ENCODE data around the gene GCAT.

Gene GCAT

GRCh38 chr22:37831472-37831871 is 23.7 kb downstream of the GCAT start:
- DNase-seq (ENCODE audit: insufficient read length, low spot score) (no peak), FAIRE-seq (no peak)

DNA sequence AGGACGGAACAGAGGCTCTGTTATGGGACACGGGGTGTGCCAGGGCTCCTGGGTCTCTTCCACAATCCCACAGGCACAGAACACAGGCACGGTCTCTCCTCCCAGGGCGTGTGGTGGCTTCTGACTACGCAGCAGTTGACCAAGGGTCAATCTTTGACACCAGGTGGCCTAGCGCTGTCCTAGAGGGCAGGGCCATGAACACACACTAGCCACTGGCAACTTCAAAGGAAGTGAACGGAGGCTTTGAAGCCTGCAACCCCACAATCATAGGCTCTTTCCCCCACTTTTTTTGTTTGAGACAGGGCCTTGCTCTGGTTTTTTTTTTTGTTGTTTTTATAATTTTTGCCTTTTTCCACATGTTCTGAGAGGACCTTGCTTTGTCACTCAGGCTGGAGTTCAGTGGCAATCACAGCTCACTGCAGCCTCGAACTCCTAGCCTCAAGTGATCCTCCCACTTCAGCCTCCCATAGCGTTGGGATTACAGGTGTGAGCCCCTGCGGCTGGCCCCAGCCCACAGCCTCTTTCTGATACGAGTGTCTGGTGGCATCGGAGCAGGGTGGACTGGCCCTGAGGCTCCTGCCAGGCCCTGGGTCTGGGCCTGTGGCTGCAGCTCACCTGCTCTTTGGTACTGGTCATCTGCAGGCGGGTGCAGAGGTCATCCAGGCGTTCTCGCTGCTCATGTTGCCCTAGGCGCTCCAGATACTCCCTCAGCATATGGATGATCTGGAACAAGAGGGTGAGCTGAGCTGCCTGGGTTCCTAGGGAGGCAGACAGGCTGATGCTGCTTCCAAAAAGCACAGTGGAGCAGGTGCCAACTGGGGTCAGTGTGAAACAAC is 24.5 kb downstream of the GCAT start:
- DNase-seq (ENCODE audit: insufficient read length, low spot score), result no peak
- FAIRE-seq, result no peak

DNA sequence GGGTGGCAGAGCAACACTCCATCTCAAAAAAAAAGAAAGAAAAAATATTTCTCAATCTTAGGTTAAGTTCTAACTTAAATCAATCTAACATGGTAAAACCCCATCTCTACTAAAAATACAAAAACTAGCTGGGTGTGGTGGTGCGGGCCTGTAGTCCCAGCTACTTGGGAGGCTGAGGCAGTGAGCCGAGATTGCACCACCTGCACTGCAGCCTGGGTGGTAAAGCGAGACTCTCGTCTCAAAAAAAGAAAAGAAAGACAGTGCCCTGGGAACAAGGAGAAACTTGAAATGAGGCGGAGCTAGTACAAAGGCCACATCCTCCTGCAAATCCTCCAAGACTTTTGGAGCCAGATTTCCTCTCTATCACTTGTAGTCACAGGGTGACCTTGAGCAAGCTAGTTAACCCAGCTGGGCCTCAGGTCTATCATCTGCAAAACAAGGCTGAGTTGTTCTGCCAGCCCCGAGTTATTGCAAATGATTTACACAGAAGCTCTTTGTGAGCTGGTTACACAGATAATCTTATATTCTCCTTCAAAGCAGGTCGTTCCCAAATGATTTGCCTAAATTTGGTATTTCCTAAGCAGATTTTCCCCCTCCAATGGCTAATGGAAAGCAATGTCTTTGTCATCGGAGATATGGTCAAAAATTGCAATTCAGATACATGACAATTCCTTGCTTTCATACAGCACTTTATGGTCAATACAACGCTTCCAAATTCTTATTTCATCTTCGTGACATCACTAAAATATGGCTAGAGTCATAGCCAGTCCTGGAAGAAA is 34.5 kb downstream of the GCAT start:
- FAIRE-seq (no peak), DNase-seq (ENCODE audit: insufficient read length, low spot score) (no peak)

DNA sequence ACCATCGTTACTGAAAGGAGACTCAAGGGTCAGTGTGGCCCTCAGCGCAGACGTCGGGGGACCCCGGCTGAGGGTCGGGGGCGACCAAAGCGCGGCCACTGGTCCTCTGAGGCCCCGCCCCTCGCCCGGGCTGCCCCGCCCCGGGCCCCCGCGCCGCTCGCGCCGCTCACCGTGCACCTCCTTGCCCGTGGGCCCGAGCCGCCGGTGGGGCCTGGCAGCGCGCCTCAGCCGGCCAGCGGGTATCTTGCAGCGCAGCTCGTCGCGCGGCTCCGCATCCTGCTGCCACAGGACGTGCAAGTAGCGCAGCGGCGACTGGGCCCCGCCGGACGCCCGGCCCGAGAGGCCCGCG is 36.0 kb downstream of the GCAT start:
- DNase-seq (ENCODE audit: insufficient read length, low spot score) (no peak), FAIRE-seq (no peak)

- no peak for DNase-seq (ENCODE audit: insufficient read length, low spot score)
These were observed 37.2 kb downstream of the GCAT start for GRCh38 chr22:37844904-37845329.

DNA sequence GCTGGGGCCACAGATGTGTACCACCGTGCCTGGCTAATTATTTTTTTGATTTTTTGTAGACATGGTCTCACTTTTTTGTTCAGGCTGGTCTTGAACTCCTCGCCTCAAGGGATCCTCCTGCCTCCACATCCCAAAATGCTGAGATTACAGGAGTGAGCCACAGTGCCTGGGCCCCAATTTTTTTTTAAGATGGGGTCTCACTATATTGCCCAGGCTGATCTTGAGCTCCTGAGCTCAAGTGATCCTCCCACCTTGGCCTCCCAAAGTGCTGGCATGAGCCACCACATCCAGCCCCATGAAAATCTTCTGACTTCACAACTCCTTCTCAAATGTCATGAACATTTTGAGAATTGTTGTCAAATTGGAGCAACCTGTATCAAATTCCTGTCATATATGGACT is 38.7 kb downstream of the GCAT start:
- no peak for FAIRE-seq
- DNase-seq (ENCODE audit: insufficient read length, low spot score), result no peak

More at GRCh38 chr22:37844904-37845329, 37.2 kb downstream of the GCAT start:
- FAIRE-seq, result no peak

DNA sequence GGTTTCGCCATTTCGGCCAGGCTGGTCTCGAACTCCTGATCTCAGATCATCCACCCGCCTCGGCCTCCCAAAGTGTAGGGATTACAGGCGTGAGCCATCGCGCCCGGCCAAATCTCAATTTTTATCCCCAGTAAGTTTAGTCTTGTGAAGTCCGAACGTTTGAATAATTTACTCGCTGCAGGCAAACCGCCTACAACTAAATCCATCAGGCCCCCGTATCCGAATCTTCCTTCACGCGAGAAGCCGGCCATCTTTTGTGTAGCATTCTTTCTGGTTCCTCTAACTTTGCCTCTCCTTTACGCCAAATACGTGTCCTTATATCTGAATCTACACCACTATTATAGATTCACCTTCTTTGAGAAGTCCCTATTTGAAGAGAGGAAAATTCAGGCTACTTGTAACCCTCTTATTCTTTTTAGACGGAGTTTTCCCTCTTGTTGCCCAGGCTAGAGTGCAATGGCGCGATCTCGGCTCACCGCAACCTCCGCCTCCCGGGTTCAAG is 40.9 kb downstream of the GCAT start:
- FAIRE-seq, result no peak
- DNase-seq (ENCODE audit: insufficient read length, low spot score), result no peak

DNA sequence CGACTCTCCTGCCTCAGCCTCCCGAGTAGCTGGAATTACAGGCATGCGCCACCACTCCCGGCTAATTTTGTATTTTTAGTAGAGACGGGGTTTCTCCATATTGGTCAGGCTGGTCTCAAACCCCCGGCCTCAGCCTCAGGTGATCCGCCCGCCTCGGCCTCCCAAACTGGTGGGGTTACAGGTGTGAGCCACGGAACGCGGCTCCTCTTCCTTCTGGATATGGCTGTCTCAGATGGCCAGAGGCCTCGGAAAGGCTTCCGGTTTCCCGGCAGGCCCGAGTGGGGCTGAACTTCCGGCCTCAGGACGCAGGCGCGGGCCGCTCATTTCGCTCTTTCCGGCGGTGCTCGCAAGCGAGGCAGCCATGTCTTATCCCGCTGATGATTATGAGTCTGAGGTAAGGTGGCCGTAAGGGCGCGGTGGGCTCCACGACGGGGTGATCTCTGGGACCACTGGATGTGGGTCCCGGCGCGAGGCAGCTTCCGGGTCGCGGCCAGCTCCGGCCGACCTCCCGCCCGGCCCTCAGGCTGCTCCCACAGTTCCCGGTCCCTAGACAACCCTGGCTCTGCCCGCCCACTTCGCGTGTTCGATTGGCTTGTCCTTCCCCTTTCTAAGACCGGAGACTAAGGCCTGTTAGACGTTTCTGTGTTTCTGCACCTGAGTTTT is 41.5 kb downstream of the GCAT start, which contains the start of gene EIF3L:
Gene EIF3L (plus strand): TSS at position 331 of the 663 bp plus-strand sequence. CDS start 31 bp downstream, at position 362.
- FAIRE-seq (no peak), DNase-seq (ENCODE audit: insufficient read length, low spot score) (peak; percentile 88)

DNA sequence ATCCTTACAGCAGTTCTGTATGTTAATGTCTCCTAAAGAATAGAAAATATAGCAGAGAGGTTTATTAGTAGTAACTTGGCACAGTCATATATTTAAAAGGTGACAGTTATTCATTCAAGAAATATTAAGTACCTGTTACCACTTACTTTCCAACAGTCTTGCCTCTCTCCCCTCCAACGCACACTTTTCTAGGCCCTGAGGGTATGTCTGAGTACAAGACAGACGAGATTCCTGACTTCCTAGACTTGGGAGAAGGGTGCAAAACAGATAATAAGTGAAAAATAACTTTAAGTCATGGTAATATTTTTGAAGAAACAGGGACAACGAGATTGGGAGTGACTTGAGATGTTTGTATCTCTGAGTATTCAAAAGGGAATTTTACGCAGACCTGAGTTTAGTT is 43.1 kb downstream of the GCAT start:
- FAIRE-seq (no peak), DNase-seq (ENCODE audit: insufficient read length, low spot score) (no peak)

- DNase-seq (ENCODE audit: insufficient read length, low spot score), result no peak
- no peak for FAIRE-seq
These were observed 44.7 kb downstream of the GCAT start for GRCh38 chr22:37852418-37852817.

DNA sequence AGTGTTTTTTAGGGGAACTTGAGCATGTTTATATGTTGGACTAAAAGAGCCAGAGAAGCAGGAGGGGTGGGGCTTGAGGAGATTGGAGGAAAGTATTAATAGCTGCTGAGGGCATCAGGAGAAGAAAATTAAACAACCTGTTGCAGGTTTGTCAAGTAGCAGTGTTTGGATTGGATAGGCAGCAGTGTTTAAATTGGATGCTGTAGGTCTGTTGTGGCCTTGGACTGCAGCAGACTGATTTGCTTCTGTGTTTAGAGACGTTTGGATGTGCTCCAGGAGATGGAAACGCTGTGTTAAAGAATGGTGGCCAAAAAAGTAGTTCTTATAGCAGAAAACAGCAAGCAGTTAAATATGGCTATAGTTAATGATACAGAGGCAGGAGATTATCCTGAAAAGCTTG is 47.2 kb downstream of the GCAT start:
- FAIRE-seq (no peak), DNase-seq (ENCODE audit: insufficient read length, low spot score) (no peak)

DNA sequence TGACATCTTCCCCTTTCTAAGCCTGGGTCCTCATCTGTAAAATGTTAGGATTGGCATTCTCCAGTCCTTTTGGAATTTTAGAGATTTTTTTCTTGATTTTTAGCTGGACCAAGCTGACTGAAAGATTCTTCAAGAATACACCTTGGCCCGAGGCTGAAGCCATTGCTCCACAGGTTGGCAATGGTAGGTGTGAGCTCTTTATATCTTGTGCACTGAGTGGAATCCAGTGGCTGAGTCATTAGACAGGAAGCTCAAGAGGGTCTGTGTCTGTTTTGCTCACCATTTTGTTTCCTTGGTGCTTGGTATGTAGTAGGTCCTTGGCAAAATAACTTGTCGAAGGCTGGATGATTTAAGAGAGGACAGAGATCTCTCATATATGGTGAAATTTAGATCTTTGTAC is 47.7 kb downstream of the GCAT start:
- DNase-seq (ENCODE audit: insufficient read length, low spot score) (no peak), FAIRE-seq (no peak)

- DNase-seq (ENCODE audit: insufficient read length, low spot score) (no peak), FAIRE-seq (no peak)
These were observed 53.2 kb downstream of the GCAT start for GRCh38 chr22:37860796-37861421.

DNA sequence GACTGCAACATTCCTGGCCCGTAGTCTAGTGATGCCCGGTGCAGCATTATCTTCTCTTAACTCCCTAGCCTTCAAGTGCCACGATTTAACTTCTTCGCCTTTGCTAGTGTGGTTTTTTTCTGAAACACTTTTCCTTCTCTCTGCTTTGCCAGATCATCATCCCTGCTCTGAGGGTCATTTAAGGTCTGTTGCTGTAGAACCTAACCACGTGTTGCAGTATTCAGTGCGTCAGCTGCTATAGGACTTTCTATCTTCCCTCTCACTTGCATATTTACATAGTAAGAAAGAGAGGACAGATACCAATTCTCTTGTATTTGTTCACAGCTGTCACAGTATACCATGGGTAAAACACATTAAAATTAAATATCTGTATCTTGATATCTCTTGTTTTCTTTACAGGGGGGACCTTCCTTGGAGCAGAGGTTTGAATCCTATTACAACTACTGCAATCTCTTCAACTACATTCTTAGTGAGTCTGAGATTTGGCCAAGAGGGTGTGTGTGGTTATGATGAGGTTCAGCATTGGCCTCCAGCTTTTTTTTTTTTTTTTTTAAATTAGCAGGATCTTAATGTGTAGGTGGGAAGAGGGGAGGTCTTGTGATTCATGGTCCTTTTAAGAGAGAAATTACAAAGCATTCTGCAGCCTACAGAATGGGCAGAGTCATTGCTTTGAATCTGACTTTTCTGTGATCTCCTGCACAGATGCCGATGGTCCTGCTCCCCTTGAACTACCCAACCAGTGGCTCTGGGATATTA is 55.0 kb downstream of the GCAT start:
- DNase-seq (ENCODE audit: insufficient read length, low spot score), result no peak
- FAIRE-seq, result no peak

GRCh38 chr22:37865510-37865909 is 57.8 kb downstream of the GCAT start:
- DNase-seq (ENCODE audit: insufficient read length, low spot score) (no peak), FAIRE-seq (no peak)

All from HTR-8/SVneo (cell line).